ENCODE results near the gene SIGLECL1. TPM values are rescaled to one million over a fixed set of nuclear protein-coding genes. Genes with fewer than 3 reads are reported as not detected.

Gene SIGLECL1
- total RNA-seq, 1 donor from 2014 or later: not detected

GRCh38 chr19:51317968-51318367 lies 67.1 kb downstream of the SIGLECL1 start:
- Histone ChIP-seq H3K27me3 (ENCODE audit: control insufficient read depth, insufficient read depth, low read length) (no peaks in the 10 kb centered on the region), H3K4me3 (ENCODE audit: low read depth, low read length) (no peak overlapping the region), H3K36me3 (ENCODE audit: control insufficient read depth, insufficient read depth, low read length) (no peaks in the 10 kb centered on the region)
- no peak for FAIRE-seq
- TF ChIP-seq CTCF (IDR thresholded peaks at IDR 0.05; ENCODE audit: insufficient read depth, low read length, severe bottlenecking): no peak
- no peak for DNase-seq (ENCODE audit: low read depth)

Other genes with a start within 250 kb of the SIGLECL1 start
- 7.6 and 91.1 TPM in 2 replicates for gene KLK8, start 249.5 kb upstream of the SIGLECL1 start, total RNA-seq
- 6.6 and 28.0 TPM in 2 replicates for gene KLK10, start 231.4 kb upstream of the SIGLECL1 start, total RNA-seq
- 1.6 and 52.0 TPM in 2 replicates for gene KLK11, start 224.5 kb upstream of the SIGLECL1 start, total RNA-seq
- gene KLK12, start 216.1 kb upstream of the SIGLECL1 start, total RNA-seq: 26.1 TPM in 1 of 2 replicates, not detected in the other
- 0.26 and 0.51 TPM in 2 replicates for gene KLK13, start 186.0 kb upstream of the SIGLECL1 start, total RNA-seq
- not detected in 2 replicates for gene KLK14, start 168.2 kb upstream of the SIGLECL1 start, total RNA-seq
- gene CTU1, start 142.7 kb upstream of the SIGLECL1 start, total RNA-seq: 7.3 and 7.6 TPM in 2 replicates
- gene SIGLEC9, start 126.2 kb upstream of the SIGLECL1 start, total RNA-seq: not detected in 2 replicates
- gene SIGLEC7, start 108.8 kb upstream of the SIGLECL1 start, total RNA-seq: not detected in 2 replicates
- gene CD33, start 26.0 kb upstream of the SIGLECL1 start, total RNA-seq: not detected in 2 replicates
- not detected in 2 replicates for gene IGLON5, start 60.6 kb downstream of the SIGLECL1 start, total RNA-seq
- gene VSIG10L, start 91.1 kb downstream of the SIGLECL1 start, total RNA-seq: 0.53 and 2.8 TPM in 2 replicates
- 70.6 and 79.8 TPM in 2 replicates for gene ETFB, start 115.3 kb downstream of the SIGLECL1 start, total RNA-seq
- gene CLDND2, start 117.9 kb downstream of the SIGLECL1 start, total RNA-seq: not detected in 2 replicates
- not detected in 2 replicates for gene NKG7, start 121.6 kb downstream of the SIGLECL1 start, total RNA-seq
- not detected in 2 replicates for gene LIM2, start 136.9 kb downstream of the SIGLECL1 start, total RNA-seq
- gene C19orf84, start 139.5 kb downstream of the SIGLECL1 start, total RNA-seq: not detected in 2 replicates
- not detected in 2 replicates for gene SIGLEC10, start 166.6 kb downstream of the SIGLECL1 start, total RNA-seq
- gene SIGLEC8, start 207.4 kb downstream of the SIGLECL1 start, total RNA-seq: not detected in 2 replicates
- gene CEACAM18, start 227.5 kb downstream of the SIGLECL1 start, total RNA-seq: not detected in 2 replicates

Data from bronchial epithelial cell (primary cell).